Skeletal muscle cell (primary cell): Measurements from ENCODE around the gene LIPT2.

Experiments used
- DNase-seq: peaks from one replicate; pipeline ENCODE4 v3.0.0-alpha.2; 2010; ENCODE audit warnings: low read depth
- H3K4me3 ChIP-seq: 2 replicates; pipeline ENCODE4 v1.5.1; 2011; ENCODE audit warnings: low read depth, mild to moderate bottlenecking, control low read depth, low read length, moderate library complexity

Gene LIPT2

DNA sequence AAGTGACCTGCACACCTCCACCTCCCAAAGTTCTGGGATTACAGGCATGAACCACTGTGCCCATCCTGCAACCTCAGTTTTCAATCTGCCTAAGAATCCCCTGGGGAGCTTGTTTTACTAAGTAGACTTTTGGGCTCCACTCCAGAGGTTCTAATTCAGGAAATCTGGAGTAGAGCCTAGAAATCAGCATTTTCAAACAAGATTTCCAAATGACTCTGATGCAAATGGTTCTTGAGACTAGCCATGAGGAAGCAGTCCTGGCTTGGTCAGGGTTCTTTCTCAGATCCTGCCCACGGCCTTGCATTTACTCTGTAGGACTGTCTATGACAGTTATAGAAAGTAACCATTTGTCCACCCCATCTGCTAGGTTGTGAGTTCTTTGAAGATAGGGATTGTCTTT lies 24.6 kb downstream of the LIPT2 start:
- H3K4me3 ChIP-seq, result no peak overlapping the region
- no peak for DNase-seq

DNA sequence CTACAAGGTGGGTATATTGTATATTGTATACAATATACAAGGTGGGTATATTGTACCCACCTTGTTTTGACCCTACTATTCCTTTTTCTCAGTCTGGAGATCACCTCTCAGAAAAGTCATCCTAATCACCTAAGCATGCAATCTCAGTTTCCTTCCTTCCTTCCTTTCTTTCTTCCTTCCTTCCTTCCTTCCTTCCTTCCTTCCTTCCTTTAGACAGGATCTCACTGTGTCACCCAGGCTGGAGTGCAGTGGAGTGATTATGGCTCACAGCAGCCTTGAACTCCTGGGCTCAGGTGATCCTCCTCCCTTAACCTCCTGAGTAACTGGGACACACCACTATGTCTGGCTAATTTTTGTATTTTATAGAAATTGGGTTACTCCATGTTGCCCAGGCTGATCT lies 25.0 kb downstream of the LIPT2 start:
- H3K4me3 ChIP-seq, result no peak overlapping the region
- DNase-seq, result no peak

DNA sequence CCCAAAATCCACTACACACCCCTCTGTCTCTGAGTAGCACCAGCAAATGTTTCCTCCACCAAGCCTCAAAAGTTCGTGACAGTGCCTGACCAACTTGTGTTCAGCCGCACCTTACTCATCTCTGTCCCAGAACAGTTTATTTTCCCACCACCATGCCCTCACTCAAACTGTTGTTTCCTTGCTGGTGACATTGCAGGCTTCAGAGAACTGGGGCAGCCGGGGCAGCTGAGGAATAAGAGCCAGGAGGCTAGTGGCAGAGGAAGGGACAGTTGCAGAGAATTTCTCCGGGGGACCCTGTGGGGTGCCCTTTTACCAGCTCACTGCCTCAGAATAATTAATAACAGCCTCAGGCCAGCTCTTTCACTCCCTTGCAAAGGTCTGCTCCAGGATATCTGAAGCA lies 25.5 kb downstream of the LIPT2 start:
- DNase-seq, result no peak

DNA sequence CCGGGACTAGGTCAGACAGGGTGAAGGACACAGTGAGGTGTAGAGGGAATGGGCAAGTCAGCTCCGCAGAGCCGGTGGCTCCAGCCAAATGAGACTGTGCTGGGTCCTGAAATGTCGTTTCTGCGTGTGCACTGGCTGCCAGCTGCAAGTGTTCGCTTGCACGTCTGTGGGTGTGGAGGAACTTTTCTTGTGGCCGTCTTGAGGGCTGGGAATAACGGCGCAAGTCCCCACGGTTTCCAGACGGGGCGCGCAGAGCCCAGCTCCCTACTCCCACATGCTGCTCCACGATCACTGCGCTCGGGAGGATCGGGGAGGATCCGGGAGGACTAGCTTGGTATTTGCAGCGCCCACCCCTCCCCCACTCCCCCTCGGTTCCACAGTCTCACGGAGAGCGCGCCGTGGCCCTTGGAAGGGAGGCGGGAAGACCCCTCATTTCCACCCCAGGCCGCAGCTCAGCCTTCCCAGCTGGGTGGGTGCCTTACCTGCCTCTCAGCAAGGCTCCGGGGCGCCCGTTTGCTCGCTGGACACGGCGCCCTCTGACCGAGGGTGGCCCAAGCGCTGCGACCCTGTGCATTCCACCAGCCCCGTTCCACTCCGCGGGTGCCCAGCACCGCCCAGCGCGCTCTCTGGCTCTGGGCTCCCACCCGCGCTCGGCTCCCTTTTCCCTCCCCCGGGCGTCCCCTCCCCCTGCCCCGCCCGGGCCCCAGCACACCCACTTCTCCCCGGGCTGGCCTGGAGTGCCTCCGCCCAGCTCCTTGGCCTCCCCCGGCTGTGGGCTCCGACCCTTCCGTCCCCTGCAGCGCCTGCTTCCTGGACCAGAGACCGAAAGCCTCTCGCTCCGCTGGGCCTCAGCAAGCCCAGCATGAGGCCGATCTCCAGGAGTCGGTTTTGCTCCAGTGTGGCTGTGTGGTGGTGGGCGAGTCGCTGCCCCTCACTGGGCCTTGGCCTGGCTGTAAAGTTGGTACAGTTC lies 26.3 kb downstream of the LIPT2 start, which contains the start of gene KCNE3:
Gene KCNE3 (minus strand): TSS at position 634 of the 970 bp plus-strand sequence. CDS start 9,986 bp downstream, outside the sequence.
- DNase-seq, result no peak
- peak within 1 kb of the TSS; percentile 42 for H3K4me3 ChIP-seq

More for the DNA sequence above, 25.5 kb downstream of the LIPT2 start:
- H3K4me3 ChIP-seq, result no peak overlapping the region

DNA sequence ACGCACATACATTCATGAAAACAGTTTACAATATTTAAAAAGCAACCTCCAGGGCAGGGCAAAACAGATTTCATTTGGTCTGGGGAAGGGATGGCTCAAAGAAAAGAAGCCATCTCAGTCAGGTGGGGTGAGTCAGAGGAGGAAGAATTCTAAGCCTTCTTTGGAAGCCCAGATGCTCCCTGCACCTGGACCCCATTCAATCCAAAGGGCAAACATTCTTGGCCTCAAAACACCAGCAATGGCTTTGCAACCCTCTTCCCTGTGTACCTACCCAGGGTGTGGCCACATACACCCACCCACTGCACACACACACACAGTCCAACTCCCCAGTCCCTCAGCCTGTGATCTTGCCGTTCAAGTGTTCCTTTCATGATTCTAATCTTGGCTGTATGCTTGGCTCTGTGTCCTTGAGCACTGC lies 28.2 kb downstream of the LIPT2 start:
- DNase-seq, result no peak
- H3K4me3 ChIP-seq, result no peak overlapping the region

DNA sequence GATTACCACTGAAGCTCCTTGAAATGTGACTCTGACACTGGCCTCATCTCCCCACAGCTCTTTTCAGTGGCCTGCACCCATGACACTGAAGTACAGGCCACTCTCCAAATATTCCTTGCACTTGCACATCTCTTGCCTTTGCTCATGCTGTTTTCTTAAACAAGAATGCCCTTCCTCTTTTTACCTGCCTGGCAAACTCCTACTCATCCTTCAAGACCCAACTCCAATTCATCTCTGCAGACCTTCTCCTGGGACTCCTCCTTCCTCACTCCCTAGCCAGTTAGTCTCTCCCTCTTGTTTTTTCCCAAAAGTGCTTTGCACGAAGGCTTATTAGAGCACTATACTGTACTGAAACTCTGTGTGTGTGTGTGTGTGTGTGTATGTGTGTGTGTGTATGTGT lies 28.8 kb downstream of the LIPT2 start:
- no peak for DNase-seq
- H3K4me3 ChIP-seq, result no peak overlapping the region

DNA sequence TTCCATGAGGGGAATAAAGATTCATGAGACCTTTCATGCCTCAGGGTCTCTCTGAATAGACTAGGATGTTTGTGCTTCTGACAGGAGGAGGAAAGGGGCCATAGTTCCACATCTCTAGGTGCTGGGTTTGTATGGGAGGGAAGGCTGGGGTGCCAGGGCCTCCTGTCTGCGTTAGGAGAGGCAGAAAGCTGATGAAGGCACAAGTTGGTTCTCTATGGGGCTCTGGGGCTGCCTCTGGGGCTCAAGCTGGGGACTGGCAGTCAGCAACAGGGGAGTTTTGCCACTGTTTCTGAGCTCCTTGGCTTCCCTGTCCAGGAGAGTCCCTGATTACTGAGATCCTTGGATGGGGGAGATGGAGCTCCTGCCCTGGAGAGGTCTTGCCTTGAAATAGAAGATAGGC lies 30.3 kb downstream of the LIPT2 start:
- no peak overlapping the region for H3K4me3 ChIP-seq
- no peak for DNase-seq

DNA sequence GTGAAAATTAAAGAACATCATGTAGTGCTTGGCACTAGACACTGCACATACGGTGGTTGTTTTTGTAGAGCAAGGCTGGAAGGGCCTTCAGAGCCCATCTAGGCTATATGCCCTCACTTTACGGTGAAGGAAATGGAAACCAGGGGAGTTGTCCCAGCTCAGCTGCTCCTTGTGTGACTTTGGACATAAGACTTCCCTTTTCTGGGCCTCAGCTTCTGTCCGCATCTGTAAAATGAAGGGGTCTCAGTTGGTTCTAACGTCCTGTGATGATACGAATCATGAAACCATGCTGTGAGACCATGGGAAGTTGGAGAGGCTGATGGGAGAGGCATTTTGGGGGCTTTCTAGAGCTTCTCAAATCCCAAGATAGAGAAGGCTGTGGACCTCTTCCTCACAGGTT lies 30.9 kb downstream of the LIPT2 start:
- no peak overlapping the region for H3K4me3 ChIP-seq
- no peak for DNase-seq

DNA sequence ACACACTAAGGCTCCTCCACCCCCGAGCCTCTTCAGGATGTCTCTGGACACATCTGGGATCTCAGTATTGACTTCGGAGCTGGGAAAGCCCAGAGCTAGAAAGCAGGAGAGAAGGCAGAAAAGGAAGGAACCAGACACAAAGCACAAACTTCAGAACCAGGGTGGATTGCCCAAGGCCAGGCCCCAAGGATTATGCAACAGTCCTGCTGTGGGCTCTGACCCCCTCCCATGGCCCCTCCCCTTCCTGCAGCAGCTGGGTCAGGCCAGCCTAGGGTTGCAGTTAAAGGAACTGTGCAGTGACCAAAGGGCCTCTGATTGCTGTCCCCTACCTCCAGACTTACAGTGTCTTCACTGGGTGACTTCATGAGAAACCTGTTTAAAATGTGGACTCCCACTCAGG lies 31.5 kb downstream of the LIPT2 start:
- DNase-seq, result no peak
- H3K4me3 ChIP-seq, result peak overlapping the region; percentile 11

DNA sequence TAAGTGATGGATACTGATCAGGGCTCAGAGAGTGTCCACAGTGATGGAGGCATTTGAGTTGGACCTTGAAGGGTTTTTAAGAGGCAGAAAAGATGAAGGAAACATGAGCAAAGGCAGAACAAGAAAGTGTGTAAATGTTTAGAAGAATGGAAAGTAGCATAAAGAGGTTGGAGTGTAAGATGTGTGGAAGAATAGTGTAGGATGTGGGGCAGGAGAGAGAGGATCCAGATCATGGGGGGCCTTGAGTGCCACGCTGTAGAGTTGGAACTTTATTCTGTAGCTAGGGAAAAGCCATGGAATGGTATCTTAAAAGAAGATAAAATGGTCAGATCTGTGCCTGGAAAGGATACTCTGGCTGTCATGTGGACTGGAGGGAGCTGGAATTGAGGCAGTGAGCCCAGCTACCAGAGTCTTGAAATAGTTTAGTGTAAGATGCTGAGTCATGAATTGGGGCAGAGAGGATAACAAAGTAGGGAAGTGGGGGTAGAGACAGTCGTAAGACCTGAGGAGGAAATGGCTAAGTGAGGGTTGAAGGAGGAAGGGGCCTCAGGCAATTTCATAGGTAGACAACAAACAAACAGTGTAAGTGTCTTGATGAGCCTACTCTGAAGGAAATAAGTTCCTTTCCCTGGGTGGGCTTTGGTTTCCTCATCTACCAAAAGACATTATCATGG lies 32.9 kb downstream of the LIPT2 start:
- no peak overlapping the region for H3K4me3 ChIP-seq
- DNase-seq, result no peak

DNA sequence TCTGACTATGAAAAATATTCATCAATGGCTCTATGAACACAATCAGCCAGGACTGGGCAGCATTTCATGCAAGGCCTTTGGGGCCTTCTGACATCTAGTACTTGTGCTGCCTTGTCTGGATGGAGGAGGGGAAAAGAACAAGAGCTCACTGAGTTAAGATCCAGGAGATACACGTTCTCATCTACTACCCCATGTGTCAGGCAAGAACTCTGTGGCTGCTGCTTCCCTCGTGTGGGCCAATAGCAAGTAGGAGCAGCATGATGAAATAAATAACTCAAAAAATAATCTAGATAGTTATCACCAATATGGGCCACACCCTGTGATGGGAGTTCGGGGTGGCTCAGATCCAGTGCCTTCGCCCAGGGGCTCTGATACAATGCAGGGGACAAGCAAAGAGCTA lies 33.5 kb downstream of the LIPT2 start:
- H3K4me3 ChIP-seq, result no peak overlapping the region
- no peak for DNase-seq

DNA sequence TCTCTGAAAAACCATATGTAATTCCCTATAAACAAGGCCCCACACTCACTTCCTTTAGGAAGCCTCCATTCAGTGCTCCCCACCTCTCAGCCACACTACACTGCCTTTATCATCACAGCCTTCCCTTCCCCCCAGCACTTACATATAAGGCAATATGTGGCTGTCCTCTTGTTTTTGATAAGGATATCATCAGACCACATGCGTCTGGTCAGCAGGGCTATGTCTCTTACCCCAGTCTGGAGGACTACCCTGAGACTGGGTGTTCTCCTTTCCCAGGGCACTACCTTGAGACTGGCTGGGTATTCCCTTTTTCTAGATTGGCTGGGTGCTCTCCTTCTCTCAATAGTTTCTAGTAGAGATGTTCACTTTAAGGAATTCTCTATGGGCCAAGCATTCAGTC lies 33.9 kb downstream of the LIPT2 start:
- H3K4me3 ChIP-seq, result no peak overlapping the region
- DNase-seq, result no peak

DNA sequence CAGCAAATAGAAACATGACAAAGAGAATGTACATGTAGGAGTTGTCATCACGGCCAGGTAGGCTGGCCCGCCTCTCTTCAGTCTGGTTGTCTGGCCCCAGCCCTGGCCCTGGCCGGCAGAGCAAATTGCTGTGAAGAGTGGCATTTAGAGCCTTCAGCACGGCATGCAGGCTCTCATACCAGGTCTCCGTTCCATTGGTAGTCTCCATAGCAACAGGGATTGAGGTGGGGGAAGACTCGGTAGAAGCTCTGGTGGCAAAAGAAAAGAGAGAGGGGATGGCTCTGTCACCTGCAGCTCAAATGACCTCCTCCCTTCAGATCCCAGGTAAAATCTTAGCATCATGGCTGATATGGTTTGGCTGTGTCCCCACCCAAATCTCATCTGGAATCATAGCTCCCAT lies 36.2 kb downstream of the LIPT2 start:
- no peak for DNase-seq
- no peak overlapping the region for H3K4me3 ChIP-seq

DNA sequence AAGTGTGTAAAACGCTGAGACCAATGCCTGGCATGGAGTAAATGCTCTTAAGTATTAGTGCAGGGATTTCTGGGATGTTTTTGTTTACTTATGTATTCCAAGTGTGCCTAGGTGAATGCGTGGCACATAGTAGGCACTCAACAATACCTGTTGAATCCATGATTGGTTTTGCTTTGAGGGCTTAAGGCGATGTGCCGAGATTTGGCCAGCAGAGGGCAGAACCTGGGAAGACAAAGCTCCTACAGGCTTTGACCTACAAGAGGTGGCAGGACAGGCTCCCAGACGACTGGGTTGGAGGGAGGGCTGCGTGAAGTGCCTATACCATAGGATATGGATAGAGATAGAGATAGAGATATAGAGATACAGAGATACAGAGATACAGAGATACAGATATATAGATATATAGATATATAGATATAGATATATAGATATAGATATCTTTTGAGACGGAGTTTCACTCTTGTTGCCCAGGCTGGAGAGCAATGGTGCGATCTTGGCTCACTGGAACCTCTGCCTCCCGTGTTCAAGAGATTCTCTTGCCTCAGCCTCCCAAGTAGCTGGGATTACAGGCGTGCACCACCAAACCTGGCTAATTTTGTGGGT lies 40.0 kb downstream of the LIPT2 start:
- DNase-seq, result no peak
- H3K4me3 ChIP-seq, result no peak overlapping the region

DNA sequence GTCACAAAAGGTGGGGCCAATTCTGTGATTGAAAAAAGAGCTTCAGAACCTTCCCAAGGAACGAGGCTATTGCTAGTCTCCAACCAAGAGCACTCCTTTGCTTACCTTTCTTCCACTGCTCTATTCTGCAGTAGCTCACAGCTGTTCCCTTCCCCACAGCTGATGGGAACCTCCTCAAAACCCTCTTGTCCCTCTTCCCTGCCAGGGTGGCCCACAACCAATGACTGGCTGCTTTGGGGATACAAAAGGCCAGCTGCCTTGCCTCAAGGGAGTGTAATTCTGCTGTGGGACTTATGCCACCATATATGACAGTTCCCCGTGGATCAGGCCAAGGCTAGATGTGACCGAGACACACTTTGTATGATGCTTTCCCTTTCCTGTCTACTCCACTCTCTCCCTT lies 41.2 kb downstream of the LIPT2 start:
- DNase-seq, result no peak
- no peak overlapping the region for H3K4me3 ChIP-seq

DNA sequence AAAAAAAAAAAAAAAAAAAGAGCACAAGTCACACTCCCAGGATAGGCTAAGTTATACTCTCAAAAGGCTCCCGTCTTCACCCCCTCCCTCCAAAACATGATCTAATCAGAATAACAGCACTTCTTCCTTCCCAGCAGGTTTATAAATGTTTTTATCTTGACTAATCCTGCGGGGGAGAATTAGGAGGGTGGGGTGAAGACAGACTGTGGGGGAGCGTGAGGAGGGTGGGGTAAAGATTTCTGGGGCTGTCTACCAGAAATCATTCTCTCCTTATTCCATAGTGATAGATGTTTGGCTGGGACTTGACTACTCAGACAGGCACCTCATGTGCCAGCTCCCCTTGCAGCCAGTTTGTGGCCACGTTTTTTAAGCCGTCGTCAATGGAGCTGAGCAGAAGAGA lies 43.2 kb downstream of the LIPT2 start:
- no peak for DNase-seq
- H3K4me3 ChIP-seq, result no peak overlapping the region

DNA sequence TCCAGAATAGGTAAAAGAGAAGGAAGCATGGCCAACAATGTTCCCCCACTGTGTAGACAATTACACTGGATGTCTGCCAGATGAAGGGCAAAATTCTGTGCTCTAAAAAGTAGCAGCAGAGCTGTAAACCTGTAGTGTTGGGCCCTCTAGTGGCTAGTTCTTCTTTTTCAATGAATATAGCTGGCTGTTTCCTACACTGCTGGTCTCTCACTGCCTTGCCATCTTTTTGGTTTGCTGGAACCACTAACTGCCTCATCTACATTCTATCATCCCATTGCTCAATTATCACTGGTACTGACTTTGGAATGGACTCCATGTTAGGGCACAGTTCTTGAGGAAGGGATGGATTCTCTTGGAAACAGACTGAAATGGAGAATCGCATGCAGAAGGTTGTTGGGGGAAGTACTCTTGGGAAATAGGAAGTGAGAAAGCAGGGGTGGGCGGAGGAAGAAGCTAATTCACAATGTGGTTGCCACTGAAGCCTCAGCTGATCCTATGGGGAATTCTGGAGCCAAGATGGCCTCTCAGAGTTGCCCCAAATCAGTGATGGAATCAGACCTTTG lies 44.1 kb downstream of the LIPT2 start:
- H3K4me3 ChIP-seq, result no peak overlapping the region

DNA sequence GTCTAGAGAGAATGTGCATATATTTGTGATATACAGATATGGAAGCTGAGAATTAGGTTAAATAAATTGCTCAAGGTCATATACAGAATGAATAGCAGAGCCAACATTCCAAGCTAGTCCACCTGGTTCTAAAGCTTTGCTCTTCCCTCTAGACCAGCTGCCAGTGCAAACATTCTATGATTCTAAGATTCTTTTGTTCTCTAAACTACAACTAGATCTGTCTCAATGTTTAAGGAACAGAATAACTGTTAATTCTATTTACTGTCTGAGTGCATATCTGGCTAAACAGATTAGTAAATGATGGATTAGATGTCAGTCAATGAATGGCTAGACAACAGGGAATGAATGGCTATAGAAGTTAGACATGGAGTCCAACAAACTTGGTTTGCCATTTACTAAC lies 45.8 kb downstream of the LIPT2 start:
- no peak for DNase-seq
- no peak overlapping the region for H3K4me3 ChIP-seq

More for the DNA sequence above, 44.1 kb downstream of the LIPT2 start:
- peak; percentile 59 for DNase-seq

DNA sequence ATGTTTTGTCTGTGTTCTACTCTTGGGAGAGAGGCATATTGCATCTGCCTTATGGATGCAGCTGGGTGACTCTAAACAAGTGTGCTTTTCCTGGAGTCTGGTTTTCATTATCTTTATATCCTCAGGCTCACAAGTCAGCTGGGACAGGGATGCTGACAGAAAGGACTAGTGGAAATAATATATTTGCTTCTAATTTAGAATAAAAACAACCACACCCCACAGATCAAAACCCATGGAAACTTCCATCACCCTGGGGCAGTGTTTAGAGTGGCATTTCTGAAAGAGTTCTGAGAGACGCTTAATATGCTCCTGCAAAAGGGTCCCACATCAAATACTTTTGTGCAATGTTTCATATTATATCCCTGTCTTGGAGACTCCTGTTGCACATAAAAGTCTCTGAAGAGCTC lies 47.0 kb downstream of the LIPT2 start:
- no peak for DNase-seq
- H3K4me3 ChIP-seq, result no peak overlapping the region
